Measurements from ENCODE around the gene SPDYE4.

The SPDYE4 gene

GRCh38 chr17:8729421-8729820 lies 28.9 kb downstream of the SPDYE4 start:
- no peak for FAIRE-seq

GRCh38 chr17:8728971-8729370 lies 29.4 kb downstream of the SPDYE4 start:
- FAIRE-seq (no peak), DNase-seq (ENCODE audit: insufficient read length, low spot score) (no peak)
- TF ChIP-seq CTCF (IDR thresholded peaks at IDR 0.05; ENCODE audit: insufficient read depth, missing control alignments): no peak

More at GRCh38 chr17:8729421-8729820, 28.9 kb downstream of the SPDYE4 start:
- no peak for TF ChIP-seq CTCF (IDR thresholded peaks at IDR 0.05; ENCODE audit: insufficient read depth, missing control alignments)
- no peak for DNase-seq (ENCODE audit: insufficient read length, low spot score)

- DNase-seq (ENCODE audit: insufficient read length, low spot score) (no peak), FAIRE-seq (no peak)
- TF ChIP-seq CTCF (IDR thresholded peaks at IDR 0.05; ENCODE audit: insufficient read depth, missing control alignments): no peak
These were observed 30.0 kb downstream of the SPDYE4 start for GRCh38 chr17:8728251-8728938.

GRCh38 chr17:8726941-8727555 lies 31.3 kb downstream of the SPDYE4 start:
- TF ChIP-seq CTCF (IDR thresholded peaks at IDR 0.05; ENCODE audit: insufficient read depth, missing control alignments): no peak
- no peak for DNase-seq (ENCODE audit: insufficient read length, low spot score)

GRCh38 chr17:8725881-8726876 lies 32.2 kb downstream of the SPDYE4 start:
- no peak for FAIRE-seq
- TF ChIP-seq CTCF (IDR thresholded peaks at IDR 0.05; ENCODE audit: insufficient read depth, missing control alignments): no peak

More at GRCh38 chr17:8726941-8727555, 31.3 kb downstream of the SPDYE4 start:
- FAIRE-seq: no peak

GRCh38 chr17:8724451-8724850 lies 33.9 kb downstream of the SPDYE4 start:
- no peak for FAIRE-seq
- no peak for DNase-seq (ENCODE audit: insufficient read length, low spot score)
- no peak for TF ChIP-seq CTCF (IDR thresholded peaks at IDR 0.05; ENCODE audit: insufficient read depth, missing control alignments)

More at GRCh38 chr17:8725881-8726876, 32.2 kb downstream of the SPDYE4 start:
- no peak for DNase-seq (ENCODE audit: insufficient read length, low spot score)
